SK-N-SH (cell line): ENCODE measurements around the gene TAMALIN. TPM values are rescaled to one million over a fixed set of nuclear protein-coding genes. Genes with fewer than 3 reads are reported as not detected.
A peak's percentile ranks its signal among the peaks of the same experiment; 100 is the strongest.

Source experiments
- CTCF ChIA-PET: fragments of 300-600, 350-600 bp; formaldehyde crosslinking; extraction: SDS; loops from one replicate; lab custom pipeline; 2021; lab: Yijun Ruan, JAX
- POLR2A ChIA-PET: fragments of 350-600 bp; sonication (Branson Sonifier 250); formaldehyde crosslinking; extraction: SDS; loops from one replicate; lab custom pipeline; 2020; ENCODE audit warnings: antibody characterized with exemption, inconsistent platforms; lab: Yijun Ruan, JAX
- DNase-seq: peaks from one replicate; pipeline ENCODE4 v3.0.0; 2012
- H2AFZ ChIP-seq: fragments of 200-600 bp; sonication (generic); 2 replicates; pipeline ENCODE4 v1.8.1; 2016; ENCODE audit warnings: antibody characterized with exemption, mild to moderate bottlenecking, low read depth
- H3F3A ChIP-seq: fragments of 200-600 bp; sonication (generic); replicated peaks from 2 replicates; pipeline ENCODE3; 2016; ENCODE audit warnings: antibody characterized with exemption, mild to moderate bottlenecking; ENCODE audit not compliant: insufficient read depth
- H3K27ac ChIP-seq, 2 experiments: fragments of 200-500 bp in 1 of 2; fragments of 200-600 bp in 1 of 2; sonication (Bioruptor generic) in 1 of 2; sonication (generic), shearing (Covaris generic) in 1 of 2; 2 replicates each; pipeline versions ENCODE4 v1.5.1 to v1.6.1; 2014 to 2016; ENCODE audit warnings: low read depth in 2 of 2, inconsistent platforms in 1 of 2, low read length in 1 of 2, mild to moderate bottlenecking in 1 of 2, mixed read lengths in 1 of 2
- H3K27me3 ChIP-seq: fragments of 200-600 bp; sonication (generic), shearing (Covaris generic); 2 replicates; pipeline ENCODE4 v1.6.1; 2016; ENCODE audit warnings: mixed run types; ENCODE audit not compliant: insufficient read depth
- H3K36me3 ChIP-seq, 2 experiments: fragments of 200-500 bp in 1 of 2; fragments of 200-600 bp in 1 of 2; sonication (Bioruptor generic) in 1 of 2; sonication (generic) in 1 of 2; replicated peaks in 1 of 2; 2 replicates each; pipeline versions ENCODE3 to v1.5.1; 2014 to 2016; ENCODE audit warnings: low read length in 1 of 2, mild to moderate bottlenecking in 1 of 2; ENCODE audit not compliant: insufficient read depth in 2 of 2, control insufficient read depth in 1 of 2
- H3K4me1 ChIP-seq, 2 experiments: fragments of 200-500 bp in 1 of 2; fragments of 200-600 bp in 1 of 2; sonication (Bioruptor generic) in 1 of 2; sonication (generic), shearing (Covaris generic) in 1 of 2; 2 replicates each; pipeline versions ENCODE4 v1.5.1 to v1.6.1; 2014 to 2016; ENCODE audit warnings: low read depth in 1 of 2, low read length in 1 of 2, mixed run types in 1 of 2; ENCODE audit not compliant: insufficient read depth in 2 of 2, control insufficient read depth in 1 of 2
- H3K4me2 ChIP-seq: fragments of 200-600 bp; sonication (generic), shearing (Covaris generic); 2 replicates; pipeline ENCODE4 v1.6.1; 2017; ENCODE audit warnings: mixed run types
- H3K4me3 ChIP-seq, 2 experiments: fragments of 200-500 bp in 1 of 2; fragments of 200-600 bp in 1 of 2; sonication (Bioruptor generic) in 1 of 2; sonication (generic), shearing (Covaris generic) in 1 of 2; 2 replicates each; pipeline versions ENCODE4 v1.5.1 to v1.8.1; 2014 to 2016; ENCODE audit warnings: low read depth in 2 of 2, inconsistent platforms in 1 of 2, low read length in 1 of 2, mild to moderate bottlenecking in 1 of 2, mixed read lengths in 1 of 2, moderate library complexity in 1 of 2
- H3K79me2 ChIP-seq: fragments of 200-600 bp; sonication (generic); 2 replicates; pipeline ENCODE4 v1.8.1; 2017; ENCODE audit warnings: mild to moderate bottlenecking; ENCODE audit not compliant: insufficient read depth
- H3K9ac ChIP-seq: fragments of 200-600 bp; sonication (generic); 2 replicates; pipeline ENCODE4 v1.6.1; 2017; ENCODE audit warnings: mixed run types
- H3K9me2 ChIP-seq: fragments of 200-600 bp; sonication (generic); 2 replicates; pipeline ENCODE4 v1.6.1; 2017; ENCODE audit warnings: mixed run types
- H3K9me3 ChIP-seq: fragments of 200-600 bp; sonication (generic); 2 replicates; pipeline ENCODE4 v1.6.1; 2017; ENCODE audit warnings: mixed run types, mild to moderate bottlenecking, moderate library complexity
- H4K20me1 ChIP-seq: fragments of 200-600 bp; sonication (generic); 2 replicates; pipeline ENCODE4 v1.6.1; 2017; ENCODE audit warnings: mild to moderate bottlenecking, mixed run types; ENCODE audit not compliant: insufficient read depth
- ELF1 ChIP-seq: IDR thresholded peaks from 2 replicates; pipeline ENCODE4 v1.4.0; 2012
- EP300 ChIP-seq, 2 experiments: IDR thresholded peaks; 2 replicates each; pipeline versions ENCODE4 v1.4.0 to v1.6.1; 2012; ENCODE audit warnings: borderline replicate concordance in 1 of 2, low read depth in 1 of 2, low read length in 1 of 2
- FOSL2 ChIP-seq: IDR thresholded peaks from 2 replicates; pipeline ENCODE4 v1.4.0; 2012; ENCODE audit warnings: low read depth, mild to moderate bottlenecking, moderate library complexity, borderline replicate concordance
- NRF1 ChIP-seq: IDR thresholded peaks from 2 replicates; pipeline ENCODE4 v1.6.1; 2012; ENCODE audit warnings: low read depth, mild to moderate bottlenecking, low read length
- RAD21 ChIP-seq: IDR thresholded peaks from 2 replicates; pipeline ENCODE4 v1.6.1; 2012; ENCODE audit warnings: mild to moderate bottlenecking, low read length
- RCOR1 ChIP-seq: fragments of 150-350 bp; IDR thresholded peaks from 2 replicates; pipeline ENCODE4 v1.6.1; 2017; ENCODE audit warnings: antibody characterized with exemption, low read length
- SIN3A ChIP-seq: IDR thresholded peaks from 2 replicates; pipeline ENCODE4 v1.6.1; 2012; ENCODE audit warnings: low read depth, mild to moderate bottlenecking, low read length, moderate library complexity, borderline replicate concordance
- WGBS: methylation state at CpG from one replicate; pipeline ENCODE4 v1.1.6; 2017; ENCODE audit warnings: low lambda C conversion rate; 5-methylcytosine and 5-hydroxymethylcytosine counted together
- polyA plus RNA-seq, 3 experiments: library from polyadenylated mRNA; depleted of rRNA; stranded (reverse); fragments of >200 nt; gene quantifications; 2 replicates each; pipeline ENCODE4 v1.2.3, GENCODE V29; 2012
- TF ChIP-seq, protein P1 (sequence below): fragments of 200-600 bp; sonication (generic); IDR thresholded peaks from 2 replicates; pipeline ENCODE4 v1.6.1; 2017; ENCODE audit warnings: antibody characterized with exemption, mild to moderate bottlenecking, moderate library complexity
- TF ChIP-seq, protein P2 (sequence below): fragments of 150-350 bp; IDR thresholded peaks from 2 replicates; pipeline ENCODE4 v1.6.1; 2016; ENCODE audit warnings: mild to moderate bottlenecking, low read depth, low read length

The TAMALIN gene
- polyA plus RNA-seq, 1 of the 3 experiments (the other 2 are of a cell fraction) = 2.4 TPM

DNA sequence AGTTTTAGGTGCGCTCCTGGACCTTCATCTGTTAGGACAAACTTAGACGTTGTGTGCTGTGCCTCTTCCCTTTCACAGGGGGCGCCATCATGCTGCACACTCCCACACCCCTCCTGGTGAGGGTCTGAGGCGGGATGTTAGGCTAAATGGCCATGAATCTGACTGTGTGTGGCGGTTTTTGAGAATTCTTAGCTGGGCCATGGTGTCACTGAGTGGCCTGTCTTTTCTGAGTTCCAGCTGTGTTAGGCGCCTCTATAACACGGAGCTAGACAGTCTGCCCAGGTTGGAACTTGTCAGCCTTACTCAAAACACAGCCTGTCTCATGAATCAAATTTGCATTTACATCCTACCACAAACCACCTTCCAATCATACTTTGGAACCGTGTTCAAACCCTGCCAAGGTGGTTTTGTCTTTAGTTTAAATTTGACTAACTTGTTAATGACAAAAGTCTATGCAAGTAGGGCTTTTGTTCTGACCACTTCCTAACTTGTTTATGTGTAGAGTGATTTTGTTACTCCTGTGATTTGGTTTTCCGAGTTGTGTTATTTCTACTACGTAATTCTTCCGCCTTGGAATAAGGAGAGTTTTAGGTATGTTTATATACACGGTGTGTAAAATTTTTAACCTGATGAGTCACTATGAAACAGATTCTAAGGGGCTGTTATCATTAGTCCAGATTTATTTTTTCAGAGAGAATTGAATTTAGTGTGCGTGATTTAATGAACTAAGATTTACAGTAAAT, 35.7 kb upstream of the TAMALIN start:
- CTCF ChIA-PET = interaction anchor here (0.6 to 5.1 kb wide), 32 partner anchors 10 to 134 kb away, joined by 3 to 44 read pairs (median 4); partner anchors contain the start of gene ANKRD33

GRCh38 chr12:51971679-51972421, 34.9 kb upstream of the TAMALIN start:
- Histone ChIP-seq H3K79me2 (no peaks in the 10 kb centered on the region; the same call in 1 of the 2 replicates), H3K9me2 (no peaks in the 10 kb centered on the region)

More for the DNA sequence above, 35.7 kb upstream of the TAMALIN start:
- Histone ChIP-seq H4K20me1 (peaks cover 10% of the 10 kb centered on the region), H2AFZ (no peak overlapping the region), H3F3A (peaks cover 8% of the 10 kb centered on the region), H3K79me2 (peaks cover 8% of the 10 kb centered on the region; the same call in 1 of the 2 replicates), H3K4me3 (no peak overlapping the region), H3K27ac (no peak overlapping the region), H3K9ac (no peak overlapping the region), H3K27me3 (no peaks in the 10 kb centered on the region), H3K4me1 (peaks cover 31% of the 10 kb centered on the region in 2 experiments; a peak in 3 of 4 replicates), H3K9me3 (no peaks in the 10 kb centered on the region), H3K36me3 (peaks cover 0 to 5% of the 10 kb centered on the region in 2 experiments), H3K4me2 (no peak overlapping the region), H3K9me2 (no peaks in the 10 kb centered on the region)
- DNase-seq = peak; percentile 57
- POLR2A ChIA-PET = no interaction called here
- TF ChIP-seq RAD21 (peak; percentile 16; the same call in 1 of the 2 replicates), SIN3A (no peak), FOSL2 (0 out of 2 replicates have a peak, but pooled peaks have one; percentile 9)
- TF ChIP-seq, protein P1, sequence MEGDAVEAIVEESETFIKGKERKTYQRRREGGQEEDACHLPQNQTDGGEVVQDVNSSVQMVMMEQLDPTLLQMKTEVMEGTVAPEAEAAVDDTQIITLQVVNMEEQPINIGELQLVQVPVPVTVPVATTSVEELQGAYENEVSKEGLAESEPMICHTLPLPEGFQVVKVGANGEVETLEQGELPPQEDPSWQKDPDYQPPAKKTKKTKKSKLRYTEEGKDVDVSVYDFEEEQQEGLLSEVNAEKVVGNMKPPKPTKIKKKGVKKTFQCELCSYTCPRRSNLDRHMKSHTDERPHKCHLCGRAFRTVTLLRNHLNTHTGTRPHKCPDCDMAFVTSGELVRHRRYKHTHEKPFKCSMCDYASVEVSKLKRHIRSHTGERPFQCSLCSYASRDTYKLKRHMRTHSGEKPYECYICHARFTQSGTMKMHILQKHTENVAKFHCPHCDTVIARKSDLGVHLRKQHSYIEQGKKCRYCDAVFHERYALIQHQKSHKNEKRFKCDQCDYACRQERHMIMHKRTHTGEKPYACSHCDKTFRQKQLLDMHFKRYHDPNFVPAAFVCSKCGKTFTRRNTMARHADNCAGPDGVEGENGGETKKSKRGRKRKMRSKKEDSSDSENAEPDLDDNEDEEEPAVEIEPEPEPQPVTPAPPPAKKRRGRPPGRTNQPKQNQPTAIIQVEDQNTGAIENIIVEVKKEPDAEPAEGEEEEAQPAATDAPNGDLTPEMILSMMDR = peak; percentile 67
- 59% methylated on average over 12 of the region's 13 CpGs for WGBS

More at GRCh38 chr12:51971679-51972421, 34.9 kb upstream of the TAMALIN start:
- ChIA-PET CTCF (interaction anchor here (0.7 to 5.1 kb wide), 17 partner anchors 9 to 135 kb away, joined by 3 to 44 read pairs (median 4); no protein-coding TSS in a partner anchor), POLR2A (no interaction called here)
- no peak for DNase-seq
- Histone ChIP-seq H3K9ac (no peak overlapping the region), H3K9me3 (no peaks in the 10 kb centered on the region), H4K20me1 (peaks cover 10% of the 10 kb centered on the region), H3K4me1 (peaks cover 31% of the 10 kb centered on the region in 2 experiments; a peak in 3 of 4 replicates), H3K27ac (no peak overlapping the region), H3K36me3 (peaks cover 0 to 13% of the 10 kb centered on the region in 2 experiments), H3K27me3 (no peaks in the 10 kb centered on the region), H3F3A (peaks cover 8% of the 10 kb centered on the region), H2AFZ (no peak overlapping the region), H3K4me3 (no peak overlapping the region), H3K4me2 (no peak overlapping the region)
- no peak for TF ChIP-seq NRF1
- no peak for TF ChIP-seq RCOR1
- no peak for TF ChIP-seq ELF1
- TF ChIP-seq SIN3A = no peak
- TF ChIP-seq, protein P1 = no peak
- TF ChIP-seq, protein P2, sequence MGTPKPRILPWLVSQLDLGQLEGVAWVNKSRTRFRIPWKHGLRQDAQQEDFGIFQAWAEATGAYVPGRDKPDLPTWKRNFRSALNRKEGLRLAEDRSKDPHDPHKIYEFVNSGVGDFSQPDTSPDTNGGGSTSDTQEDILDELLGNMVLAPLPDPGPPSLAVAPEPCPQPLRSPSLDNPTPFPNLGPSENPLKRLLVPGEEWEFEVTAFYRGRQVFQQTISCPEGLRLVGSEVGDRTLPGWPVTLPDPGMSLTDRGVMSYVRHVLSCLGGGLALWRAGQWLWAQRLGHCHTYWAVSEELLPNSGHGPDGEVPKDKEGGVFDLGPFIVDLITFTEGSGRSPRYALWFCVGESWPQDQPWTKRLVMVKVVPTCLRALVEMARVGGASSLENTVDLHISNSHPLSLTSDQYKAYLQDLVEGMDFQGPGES = no peak
- no peak for TF ChIP-seq EP300 (IDR thresholded peaks at IDR 0.05; ENCODE audit: borderline replicate concordance in 1 of 2, low read depth in 1 of 2, low read length in 1 of 2)
- 98% methylated on average over 4 of the region's 4 CpGs for WGBS
